ENCODE measurements around the gene EEF1AKMT1.
A peak's percentile ranks its signal among the peaks of the same experiment; 100 is the strongest.

EEF1AKMT1 gene

GRCh38 chr13:20714563-20715329, 59.0 kb downstream of the EEF1AKMT1 start:
- Histone ChIP-seq H3K4me1 (ENCODE audit: low read length) (peaks cover 7% of the 10 kb centered on the region; the same call in 1 of the 2 replicates), H3K4me3 (ENCODE audit: low read length) (no peak overlapping the region), H3K36me3 (replicated peaks; ENCODE audit: low read depth, low read length) (no peaks in the 10 kb centered on the region), H4K20me1 (ENCODE audit: insufficient read depth, low read length) (no peaks in the 10 kb centered on the region), H3K79me2 (ENCODE audit: low read length) (no peaks in the 10 kb centered on the region), H3K9ac (ENCODE audit: low read length) (no peak overlapping the region), H2AFZ (ENCODE audit: low read depth, low read length) (no peak overlapping the region), H3K27me3 (ENCODE audit: low read depth, low read length) (peaks cover 8% of the 10 kb centered on the region), H3K9me3 (ENCODE audit: insufficient read depth, low read length) (no peaks in the 10 kb centered on the region), H3K4me2 (ENCODE audit: low read length) (no peak overlapping the region), H3K27ac (ENCODE audit: low read length) (no peak overlapping the region)
- TF ChIP-seq EZH2phosphoT487 (IDR thresholded peaks at IDR 0.05; ENCODE audit: low read depth), result no peak
- TF ChIP-seq, protein P1, sequence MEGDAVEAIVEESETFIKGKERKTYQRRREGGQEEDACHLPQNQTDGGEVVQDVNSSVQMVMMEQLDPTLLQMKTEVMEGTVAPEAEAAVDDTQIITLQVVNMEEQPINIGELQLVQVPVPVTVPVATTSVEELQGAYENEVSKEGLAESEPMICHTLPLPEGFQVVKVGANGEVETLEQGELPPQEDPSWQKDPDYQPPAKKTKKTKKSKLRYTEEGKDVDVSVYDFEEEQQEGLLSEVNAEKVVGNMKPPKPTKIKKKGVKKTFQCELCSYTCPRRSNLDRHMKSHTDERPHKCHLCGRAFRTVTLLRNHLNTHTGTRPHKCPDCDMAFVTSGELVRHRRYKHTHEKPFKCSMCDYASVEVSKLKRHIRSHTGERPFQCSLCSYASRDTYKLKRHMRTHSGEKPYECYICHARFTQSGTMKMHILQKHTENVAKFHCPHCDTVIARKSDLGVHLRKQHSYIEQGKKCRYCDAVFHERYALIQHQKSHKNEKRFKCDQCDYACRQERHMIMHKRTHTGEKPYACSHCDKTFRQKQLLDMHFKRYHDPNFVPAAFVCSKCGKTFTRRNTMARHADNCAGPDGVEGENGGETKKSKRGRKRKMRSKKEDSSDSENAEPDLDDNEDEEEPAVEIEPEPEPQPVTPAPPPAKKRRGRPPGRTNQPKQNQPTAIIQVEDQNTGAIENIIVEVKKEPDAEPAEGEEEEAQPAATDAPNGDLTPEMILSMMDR (IDR thresholded peaks at IDR 0.05; ENCODE audit: low read depth, low read length), result no peak

- H3K4me2 ChIP-seq (ENCODE audit: low read length), result no peak overlapping the region
- H3K27me3 ChIP-seq (ENCODE audit: low read depth, low read length), result peaks cover 8% of the 10 kb centered on the region
- H2AFZ ChIP-seq (ENCODE audit: low read depth, low read length), result no peak overlapping the region
- H4K20me1 ChIP-seq (ENCODE audit: insufficient read depth, low read length), result no peaks in the 10 kb centered on the region
- H3K36me3 ChIP-seq (replicated peaks; ENCODE audit: low read depth, low read length), result no peaks in the 10 kb centered on the region
- H3K4me1 ChIP-seq (ENCODE audit: low read length), result peaks cover 7% of the 10 kb centered on the region; the same call in 1 of the 2 replicates
- no peak overlapping the region for H3K4me3 ChIP-seq (ENCODE audit: low read length)
- no peak overlapping the region for H3K27ac ChIP-seq (ENCODE audit: low read length)
- TF ChIP-seq EZH2phosphoT487 (IDR thresholded peaks at IDR 0.05; ENCODE audit: low read depth), result no peak
- TF ChIP-seq, protein P1 (IDR thresholded peaks at IDR 0.05; ENCODE audit: low read depth, low read length), result no peak
- no peaks in the 10 kb centered on the region for H3K9me3 ChIP-seq (ENCODE audit: insufficient read depth, low read length)
- H3K9ac ChIP-seq (ENCODE audit: low read length), result no peak overlapping the region
- no peaks in the 10 kb centered on the region for H3K79me2 ChIP-seq (ENCODE audit: low read length)
Measured at GRCh38 chr13:20714161-20714560, 59.6 kb downstream of the EEF1AKMT1 start.

DNA sequence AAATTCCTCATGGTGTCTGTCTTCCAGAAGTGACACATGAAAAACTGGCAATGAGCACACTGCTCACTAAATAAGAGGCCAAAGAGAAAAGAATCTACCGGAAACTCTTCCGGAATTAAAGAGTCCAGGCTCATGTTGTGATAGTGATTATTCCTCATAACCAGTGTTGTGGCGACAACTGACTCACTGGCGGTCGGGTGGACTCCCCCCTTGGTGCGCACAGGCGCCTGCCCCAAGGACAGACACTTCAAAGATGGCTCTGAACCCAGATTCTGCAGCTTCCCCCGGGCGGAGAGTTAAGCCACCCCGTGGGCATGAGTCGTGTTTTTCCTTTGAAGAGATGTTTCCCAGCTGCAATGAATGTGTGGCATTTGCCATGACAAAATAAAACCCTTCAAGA, 60.0 kb downstream of the EEF1AKMT1 start:
- peaks cover 7% of the 10 kb centered on the region; the same call in 1 of the 2 replicates for H3K4me1 ChIP-seq (ENCODE audit: low read length)
- H3K79me2 ChIP-seq (ENCODE audit: low read length), result no peaks in the 10 kb centered on the region
- TF ChIP-seq EZH2phosphoT487 (IDR thresholded peaks at IDR 0.05; ENCODE audit: low read depth), result no peak
- TF ChIP-seq, protein P1 (IDR thresholded peaks at IDR 0.05; ENCODE audit: low read depth, low read length), result no peak
- no peak overlapping the region for H3K9ac ChIP-seq (ENCODE audit: low read length)
- no peak overlapping the region for H3K4me2 ChIP-seq (ENCODE audit: low read length)
- no peaks in the 10 kb centered on the region for H3K36me3 ChIP-seq (replicated peaks; ENCODE audit: low read depth, low read length)
- no peak overlapping the region for H3K27ac ChIP-seq (ENCODE audit: low read length)
- peaks cover 8% of the 10 kb centered on the region for H3K27me3 ChIP-seq (ENCODE audit: low read depth, low read length)
- no peaks in the 10 kb centered on the region for H4K20me1 ChIP-seq (ENCODE audit: insufficient read depth, low read length)
- no peak overlapping the region for H2AFZ ChIP-seq (ENCODE audit: low read depth, low read length)
- no peaks in the 10 kb centered on the region for H3K9me3 ChIP-seq (ENCODE audit: insufficient read depth, low read length)
- H3K4me3 ChIP-seq (ENCODE audit: low read length), result no peak overlapping the region

GRCh38 chr13:20713014-20713376, 60.8 kb downstream of the EEF1AKMT1 start:
- H3K27me3 ChIP-seq (ENCODE audit: low read depth, low read length), result peaks cover 8% of the 10 kb centered on the region
- no peaks in the 10 kb centered on the region for H3K79me2 ChIP-seq (ENCODE audit: low read length)
- H3K4me1 ChIP-seq (ENCODE audit: low read length), result peaks cover 7% of the 10 kb centered on the region; the same call in 1 of the 2 replicates
- no peaks in the 10 kb centered on the region for H3K36me3 ChIP-seq (replicated peaks; ENCODE audit: low read depth, low read length)
- peak overlapping the region; percentile 14; the same call in 1 of the 2 replicates for H3K9ac ChIP-seq (ENCODE audit: low read length)
- H3K9me3 ChIP-seq (ENCODE audit: insufficient read depth, low read length), result no peaks in the 10 kb centered on the region
- H4K20me1 ChIP-seq (ENCODE audit: insufficient read depth, low read length), result no peaks in the 10 kb centered on the region
- no peak overlapping the region for H3K27ac ChIP-seq (ENCODE audit: low read length)
- H3K4me2 ChIP-seq (ENCODE audit: low read length), result peak overlapping the region; percentile 61
- no peak for TF ChIP-seq EZH2phosphoT487 (IDR thresholded peaks at IDR 0.05; ENCODE audit: low read depth)
- TF ChIP-seq, protein P1 (IDR thresholded peaks at IDR 0.05; ENCODE audit: low read depth, low read length), result no peak
- H2AFZ ChIP-seq (ENCODE audit: low read depth, low read length), result peak overlapping the region; percentile 74
- peak overlapping the region; percentile 63 for H3K4me3 ChIP-seq (ENCODE audit: low read length)

Measured in OCI-LY3 (cell line).